ENCODE data around the gene PIGL.

GRCh38 chr17:16272111-16272840 lies 55.3 kb downstream of the PIGL start:
- TF ChIP-seq CTCF (IDR thresholded peaks at IDR 0.05) (no peak), POLR2A (IDR thresholded peaks at IDR 0.05) (no peak)

All from tibial nerve (tissue), 3 donors.